AG10803 (cell line): ENCODE measurements around the gene PLXNB3.

Source experiments
- DNase-seq: peaks from one replicate; pipeline ENCODE4 v3.0.0; 2010; ENCODE audit warnings: low read depth
- H3K4me3 ChIP-seq: 2 replicates; pipeline ENCODE4 v1.5.1; 2011; ENCODE audit warnings: mild to moderate bottlenecking, low read length, control low read depth
- CTCF ChIP-seq: conservative IDR thresholded peaks from 2 replicates; pipeline ENCODE4 v1.5.1; 2011; ENCODE audit warnings: mild to moderate bottlenecking, low read length, control low read depth, inconsistent platforms

Gene PLXNB3

DNA sequence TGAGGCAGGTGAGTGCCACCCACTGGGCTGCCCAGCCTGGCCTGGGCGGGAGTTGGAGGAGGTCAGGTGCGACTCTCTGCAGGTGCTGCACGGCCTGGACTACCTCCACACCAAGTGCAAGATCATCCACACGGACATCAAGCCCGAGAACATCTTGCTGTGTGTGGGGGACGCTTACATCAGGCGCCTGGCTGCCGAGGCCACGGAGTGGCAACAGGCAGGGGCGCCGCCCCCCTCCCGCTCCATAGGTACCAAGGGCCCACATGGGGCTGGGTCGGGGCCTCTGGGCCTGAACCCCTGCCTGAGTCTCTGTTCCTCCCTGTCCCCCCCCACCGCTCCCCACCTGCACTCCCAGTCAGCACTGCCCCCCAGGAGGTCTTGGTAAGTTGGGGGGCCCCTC is 18.8 kb downstream of the PLXNB3 start:
- H3K4me3 ChIP-seq = no peak overlapping the region
- TF ChIP-seq CTCF = no peak
- DNase-seq = no peak

DNA sequence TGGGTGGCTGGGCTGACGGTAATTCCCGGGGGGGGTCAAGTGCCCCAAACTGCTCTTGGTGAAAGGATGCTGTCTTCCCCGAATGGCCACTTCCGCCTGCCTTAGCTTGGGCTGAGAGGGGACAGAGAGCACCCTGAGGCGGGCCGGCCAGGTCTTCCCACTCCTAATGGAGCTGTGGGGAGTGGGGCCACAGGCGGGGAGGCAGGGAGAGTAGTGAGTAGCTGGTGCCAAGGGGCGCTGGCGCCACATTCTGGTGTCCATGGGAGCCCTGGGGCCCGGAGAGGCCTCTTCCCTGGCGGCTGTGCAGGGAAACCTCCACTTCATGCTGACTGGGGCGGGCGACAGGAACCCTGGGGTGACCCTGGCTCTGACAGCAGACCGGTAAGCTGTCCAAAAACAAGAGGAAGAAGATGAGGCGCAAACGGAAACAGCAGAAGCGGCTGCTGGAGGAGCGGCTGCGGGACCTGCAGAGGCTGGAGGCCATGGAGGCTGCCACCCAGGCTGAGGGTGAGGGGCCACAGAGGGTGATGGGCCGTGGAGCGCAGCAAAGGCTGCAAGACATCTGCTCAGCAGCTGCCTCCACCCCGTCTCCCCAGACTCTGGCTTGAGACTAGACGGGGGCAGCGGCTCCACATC is 19.4 kb downstream of the PLXNB3 start:
- no peak for DNase-seq
- no peak overlapping the region for H3K4me3 ChIP-seq

DNA sequence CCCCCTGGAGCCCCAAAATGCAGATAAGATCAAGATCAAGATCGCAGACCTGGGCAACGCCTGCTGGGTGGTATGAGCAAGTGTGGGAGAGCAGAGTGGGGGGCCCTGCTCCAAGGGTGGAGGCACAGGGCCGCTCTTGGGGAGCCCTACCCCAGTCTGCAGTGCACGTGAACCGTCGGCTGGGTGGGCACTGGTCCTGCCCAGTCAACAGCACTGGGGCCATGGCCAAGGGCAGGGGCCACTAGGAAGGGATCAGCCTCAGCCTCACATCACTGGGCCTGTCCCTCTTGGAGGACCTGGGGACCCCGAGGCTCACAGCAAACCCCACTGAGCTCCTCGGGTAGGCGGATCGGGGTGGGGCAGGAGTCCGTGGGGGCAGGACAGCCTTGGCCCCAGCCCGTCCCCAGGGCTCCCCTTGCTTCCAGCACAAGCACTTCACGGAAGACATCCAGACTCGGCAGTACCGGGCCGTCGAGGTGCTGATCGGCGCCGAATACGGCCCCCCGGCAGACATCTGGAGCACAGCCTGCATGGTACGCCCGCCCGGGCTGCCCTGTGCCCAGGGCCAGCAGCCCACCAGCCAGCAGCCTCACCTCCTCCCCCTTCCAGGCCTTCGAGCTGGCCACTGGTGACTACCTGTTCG is 20.4 kb downstream of the PLXNB3 start:
- no peak for TF ChIP-seq CTCF
- H3K4me3 ChIP-seq = no peak overlapping the region
- no peak for DNase-seq

More for the DNA sequence above, 19.4 kb downstream of the PLXNB3 start:
- no peak for TF ChIP-seq CTCF

DNA sequence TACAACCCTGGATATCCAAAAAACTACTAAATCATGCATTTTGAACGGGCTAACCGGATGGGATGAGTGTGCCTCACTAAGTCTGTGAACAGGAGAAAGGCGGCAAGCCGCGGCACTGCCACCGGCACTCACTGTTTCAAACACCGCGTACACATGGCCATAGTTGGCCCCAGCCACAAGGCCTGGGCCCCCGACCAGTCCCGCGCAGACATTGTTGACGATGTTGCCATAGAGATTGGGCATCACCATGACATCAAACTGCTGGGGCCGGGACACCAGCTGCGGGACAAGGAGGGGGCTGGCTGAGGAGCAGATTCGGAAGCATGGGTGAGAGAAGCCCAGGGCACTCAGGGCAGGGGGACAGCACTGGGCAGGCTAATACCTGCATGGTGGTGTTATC is 22.6 kb downstream of the PLXNB3 start:
- no peak for DNase-seq
- TF ChIP-seq CTCF = no peak

DNA sequence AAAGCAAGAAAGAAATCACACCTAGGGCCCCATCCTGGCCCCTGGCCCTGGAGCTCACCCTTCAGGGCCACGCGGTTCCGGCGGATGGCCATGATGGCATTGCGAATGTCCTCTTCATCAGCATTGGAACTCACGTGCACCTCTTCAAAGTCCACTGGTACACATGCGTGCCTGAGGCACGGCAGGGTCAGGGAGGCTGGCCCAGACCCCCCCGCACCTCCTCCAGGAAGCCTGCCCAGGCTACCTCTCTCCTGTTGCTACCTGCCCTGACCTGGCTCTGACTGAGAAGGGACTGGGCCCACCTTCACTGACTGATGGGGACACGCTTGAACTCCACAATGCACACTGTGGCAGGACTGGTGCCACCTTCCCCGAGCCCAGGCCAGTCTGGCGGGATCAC is 25.6 kb downstream of the PLXNB3 start:
- TF ChIP-seq CTCF = no peak
- H3K4me3 ChIP-seq = no peak overlapping the region
- DNase-seq = no peak

More for the DNA sequence above, 22.6 kb downstream of the PLXNB3 start:
- no peak overlapping the region for H3K4me3 ChIP-seq

DNA sequence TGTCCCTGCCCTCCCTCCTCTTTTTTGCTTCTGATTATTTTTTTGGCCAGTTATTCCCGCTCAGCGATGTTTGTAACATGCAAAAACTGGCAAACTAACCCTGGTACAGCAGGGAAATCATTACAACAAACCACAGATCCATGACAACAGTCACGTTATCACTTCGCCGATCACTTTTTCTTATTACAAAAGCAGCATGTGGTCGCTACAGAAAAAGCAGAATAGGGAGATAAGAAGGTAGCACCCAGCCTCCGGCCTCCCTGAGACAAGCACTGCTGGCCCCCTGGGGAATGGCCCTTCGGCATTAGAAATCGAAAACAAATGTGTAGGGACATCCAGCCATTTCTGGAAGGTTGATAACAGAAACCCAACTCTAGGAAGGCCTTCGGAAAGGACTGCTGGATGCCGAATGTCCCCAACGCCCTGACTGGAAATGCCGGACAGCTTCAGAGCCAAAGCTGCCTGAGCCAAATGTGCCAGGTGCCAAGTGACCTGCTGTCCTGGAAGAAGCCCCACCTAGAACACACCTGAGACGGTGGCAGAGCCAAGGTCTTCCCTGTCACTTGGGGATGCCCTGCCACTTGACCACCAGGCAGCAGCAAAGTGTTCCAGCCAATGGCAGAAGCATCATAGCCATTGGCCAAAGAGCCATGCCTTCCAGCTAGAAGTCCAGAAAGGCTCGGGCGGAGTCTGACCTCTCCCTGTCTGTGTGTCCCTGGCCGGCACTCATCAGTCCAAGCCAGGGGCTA is 27.2 kb downstream of the PLXNB3 start:
- H3K4me3 ChIP-seq = no peak overlapping the region
- TF ChIP-seq CTCF = no peak
- DNase-seq = no peak

GRCh38 chrX:153792368-153792767 is 28.3 kb downstream of the PLXNB3 start:
- no peak for TF ChIP-seq CTCF
- DNase-seq = no peak
- no peak overlapping the region; the same call in 1 of the 2 replicates for H3K4me3 ChIP-seq
